Prostate gland (tissue), 2 donors: Measurements from ENCODE around the gene OSBP.

ENCODE experiments used
- POLR2A ChIP-seq: fragments of 450-650 bp; IDR thresholded peaks from one replicate; pipeline ENCODE4 v1.6.1; 2016; ENCODE audit warnings: antibody characterized with exemption, mild to moderate bottlenecking
- POLR2AphosphoS5 ChIP-seq: sonication (generic); formaldehyde crosslinking; IDR thresholded peaks from one replicate; pipeline ENCODE4 v1.6.1; 2017; ENCODE audit warnings: antibody characterized with exemption
- TF ChIP-seq, protein P1 (sequence below), 4 experiments: fragments of 200-600 bp in 2 of 4; fragments of 450-650 bp in 2 of 4; sonication (generic) in 2 of 4; IDR thresholded peaks; 1 replicate in 3 of 4; 2 replicates in 1 of 4; pipeline ENCODE4 v1.5.1; 2016 to 2019; ENCODE audit warnings: antibody characterized with exemption in 4 of 4, mild to moderate bottlenecking in 2 of 4, moderate library complexity in 2 of 4

DNA sequence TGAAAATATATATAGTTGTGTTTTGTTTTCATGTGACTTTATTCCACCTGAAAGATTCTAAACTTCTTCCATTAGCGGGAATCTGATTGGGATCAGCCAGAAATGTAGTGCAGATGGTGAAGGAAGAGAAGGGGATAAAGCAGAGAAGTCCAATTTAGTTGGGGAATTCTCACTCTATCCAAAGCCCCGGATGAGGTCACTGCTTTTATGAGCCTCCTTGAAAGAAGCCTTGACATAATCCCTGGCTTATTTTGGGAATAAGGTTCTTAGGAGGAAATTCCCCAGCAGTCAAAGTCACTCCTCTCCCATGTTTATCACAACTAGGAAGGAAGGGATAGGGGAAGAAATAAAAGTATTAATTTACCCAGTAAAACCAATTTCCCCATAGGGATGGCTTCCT lies 41.1 kb downstream of the OSBP start:
- TF ChIP-seq, protein P1, sequence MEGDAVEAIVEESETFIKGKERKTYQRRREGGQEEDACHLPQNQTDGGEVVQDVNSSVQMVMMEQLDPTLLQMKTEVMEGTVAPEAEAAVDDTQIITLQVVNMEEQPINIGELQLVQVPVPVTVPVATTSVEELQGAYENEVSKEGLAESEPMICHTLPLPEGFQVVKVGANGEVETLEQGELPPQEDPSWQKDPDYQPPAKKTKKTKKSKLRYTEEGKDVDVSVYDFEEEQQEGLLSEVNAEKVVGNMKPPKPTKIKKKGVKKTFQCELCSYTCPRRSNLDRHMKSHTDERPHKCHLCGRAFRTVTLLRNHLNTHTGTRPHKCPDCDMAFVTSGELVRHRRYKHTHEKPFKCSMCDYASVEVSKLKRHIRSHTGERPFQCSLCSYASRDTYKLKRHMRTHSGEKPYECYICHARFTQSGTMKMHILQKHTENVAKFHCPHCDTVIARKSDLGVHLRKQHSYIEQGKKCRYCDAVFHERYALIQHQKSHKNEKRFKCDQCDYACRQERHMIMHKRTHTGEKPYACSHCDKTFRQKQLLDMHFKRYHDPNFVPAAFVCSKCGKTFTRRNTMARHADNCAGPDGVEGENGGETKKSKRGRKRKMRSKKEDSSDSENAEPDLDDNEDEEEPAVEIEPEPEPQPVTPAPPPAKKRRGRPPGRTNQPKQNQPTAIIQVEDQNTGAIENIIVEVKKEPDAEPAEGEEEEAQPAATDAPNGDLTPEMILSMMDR (IDR thresholded peaks at IDR 0.05): no peak
- no peak for TF ChIP-seq POLR2A
- TF ChIP-seq POLR2AphosphoS5: no peak
